ENCODE measurements around the gene ARHGAP19.

DNA sequence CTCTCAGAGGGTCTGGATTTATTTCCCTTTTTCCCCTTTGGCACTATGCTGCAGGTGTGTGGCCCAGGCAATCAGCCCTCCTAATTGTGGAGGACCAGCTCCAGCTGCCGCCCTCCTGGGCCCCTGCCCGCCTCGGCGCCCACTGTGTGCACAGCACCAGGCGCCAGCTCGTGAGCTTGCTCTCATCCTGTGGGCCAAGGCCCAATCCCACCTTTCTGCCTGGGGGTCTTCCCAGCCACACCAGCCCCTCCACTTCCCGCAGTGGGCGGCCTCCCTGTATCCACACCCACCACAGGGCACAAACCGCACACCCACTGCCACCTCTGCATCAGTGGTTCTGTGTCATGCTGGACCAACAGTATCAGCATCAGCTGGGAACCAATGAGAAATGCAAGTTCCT, 81.2 kb downstream of the ARHGAP19 start:
- no peak for TF ChIP-seq YY1 (tag by site-specific recombination; IDR thresholded peaks at IDR 0.05)
- no peak for TF ChIP-seq ZNF670 (tag by site-specific recombination; IDR thresholded peaks at IDR 0.05; ENCODE audit: low read depth)
- TF ChIP-seq ZNF776 (tag by site-specific recombination; IDR thresholded peaks at IDR 0.05; ENCODE audit: borderline replicate concordance): no peak
- TF ChIP-seq ZNF155 (tag by site-specific recombination; IDR thresholded peaks at IDR 0.05): no peak
- no peak for TF ChIP-seq ZNF350 (tag by site-specific recombination; IDR thresholded peaks at IDR 0.05)
- TF ChIP-seq, protein P1, sequence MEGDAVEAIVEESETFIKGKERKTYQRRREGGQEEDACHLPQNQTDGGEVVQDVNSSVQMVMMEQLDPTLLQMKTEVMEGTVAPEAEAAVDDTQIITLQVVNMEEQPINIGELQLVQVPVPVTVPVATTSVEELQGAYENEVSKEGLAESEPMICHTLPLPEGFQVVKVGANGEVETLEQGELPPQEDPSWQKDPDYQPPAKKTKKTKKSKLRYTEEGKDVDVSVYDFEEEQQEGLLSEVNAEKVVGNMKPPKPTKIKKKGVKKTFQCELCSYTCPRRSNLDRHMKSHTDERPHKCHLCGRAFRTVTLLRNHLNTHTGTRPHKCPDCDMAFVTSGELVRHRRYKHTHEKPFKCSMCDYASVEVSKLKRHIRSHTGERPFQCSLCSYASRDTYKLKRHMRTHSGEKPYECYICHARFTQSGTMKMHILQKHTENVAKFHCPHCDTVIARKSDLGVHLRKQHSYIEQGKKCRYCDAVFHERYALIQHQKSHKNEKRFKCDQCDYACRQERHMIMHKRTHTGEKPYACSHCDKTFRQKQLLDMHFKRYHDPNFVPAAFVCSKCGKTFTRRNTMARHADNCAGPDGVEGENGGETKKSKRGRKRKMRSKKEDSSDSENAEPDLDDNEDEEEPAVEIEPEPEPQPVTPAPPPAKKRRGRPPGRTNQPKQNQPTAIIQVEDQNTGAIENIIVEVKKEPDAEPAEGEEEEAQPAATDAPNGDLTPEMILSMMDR (tag by site-specific recombination; IDR thresholded peaks at IDR 0.05): no peak
- no peak for TF ChIP-seq ATF2 (tag by site-specific recombination; IDR thresholded peaks at IDR 0.05; ENCODE audit: low read depth)
- no peak for TF ChIP-seq TCF7L2 (IDR thresholded peaks at IDR 0.05; ENCODE audit: borderline replicate concordance, low read depth, low read length)
